ENCODE data around the gene CCDC93. TPM values are rescaled to one million over a fixed set of nuclear protein-coding genes. Genes with fewer than 3 reads are reported as not detected.

The CCDC93 gene
- total RNA-seq, 1 donor from 2014 or later = 64.5 TPM

GRCh38 chr2:117976581-117976980 is 37.3 kb downstream of the CCDC93 start:
- no peak for DNase-seq (ENCODE audit: low spot score)
- Mint-ChIP-seq H3K9me3 (ENCODE audit: unreplicated experiment) (no peaks in the 10 kb centered on the region), H3K4me3 (ENCODE audit: unreplicated experiment) (no peak overlapping the region), H3K27ac (ENCODE audit: unreplicated experiment) (peak overlapping the region; percentile 39), H3K36me3 (ENCODE audit: low read depth, unreplicated experiment) (peaks cover 40% of the 10 kb centered on the region), H3K27me3 (ENCODE audit: unreplicated experiment) (peaks cover 2% of the 10 kb centered on the region), H3K4me1 (ENCODE audit: unreplicated experiment) (peaks cover 22% of the 10 kb centered on the region)
- TF ChIP-seq, protein P1, sequence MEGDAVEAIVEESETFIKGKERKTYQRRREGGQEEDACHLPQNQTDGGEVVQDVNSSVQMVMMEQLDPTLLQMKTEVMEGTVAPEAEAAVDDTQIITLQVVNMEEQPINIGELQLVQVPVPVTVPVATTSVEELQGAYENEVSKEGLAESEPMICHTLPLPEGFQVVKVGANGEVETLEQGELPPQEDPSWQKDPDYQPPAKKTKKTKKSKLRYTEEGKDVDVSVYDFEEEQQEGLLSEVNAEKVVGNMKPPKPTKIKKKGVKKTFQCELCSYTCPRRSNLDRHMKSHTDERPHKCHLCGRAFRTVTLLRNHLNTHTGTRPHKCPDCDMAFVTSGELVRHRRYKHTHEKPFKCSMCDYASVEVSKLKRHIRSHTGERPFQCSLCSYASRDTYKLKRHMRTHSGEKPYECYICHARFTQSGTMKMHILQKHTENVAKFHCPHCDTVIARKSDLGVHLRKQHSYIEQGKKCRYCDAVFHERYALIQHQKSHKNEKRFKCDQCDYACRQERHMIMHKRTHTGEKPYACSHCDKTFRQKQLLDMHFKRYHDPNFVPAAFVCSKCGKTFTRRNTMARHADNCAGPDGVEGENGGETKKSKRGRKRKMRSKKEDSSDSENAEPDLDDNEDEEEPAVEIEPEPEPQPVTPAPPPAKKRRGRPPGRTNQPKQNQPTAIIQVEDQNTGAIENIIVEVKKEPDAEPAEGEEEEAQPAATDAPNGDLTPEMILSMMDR (IDR thresholded peaks at IDR 0.05; ENCODE audit: unreplicated experiment) = no peak

GRCh38 chr2:117973498-117974082 is 40.3 kb downstream of the CCDC93 start:
- Mint-ChIP-seq H3K27ac (ENCODE audit: unreplicated experiment) (peak overlapping the region; percentile 11), H3K9me3 (ENCODE audit: unreplicated experiment) (no peaks in the 10 kb centered on the region), H3K36me3 (ENCODE audit: low read depth, unreplicated experiment) (peaks cover 48% of the 10 kb centered on the region), H3K4me3 (ENCODE audit: unreplicated experiment) (no peak overlapping the region), H3K27me3 (ENCODE audit: unreplicated experiment) (peaks cover 2% of the 10 kb centered on the region), H3K4me1 (ENCODE audit: unreplicated experiment) (peaks cover 12% of the 10 kb centered on the region)
- DNase-seq (ENCODE audit: low spot score) = no peak
- TF ChIP-seq, protein P1 (IDR thresholded peaks at IDR 0.05; ENCODE audit: unreplicated experiment) = no peak

DNA sequence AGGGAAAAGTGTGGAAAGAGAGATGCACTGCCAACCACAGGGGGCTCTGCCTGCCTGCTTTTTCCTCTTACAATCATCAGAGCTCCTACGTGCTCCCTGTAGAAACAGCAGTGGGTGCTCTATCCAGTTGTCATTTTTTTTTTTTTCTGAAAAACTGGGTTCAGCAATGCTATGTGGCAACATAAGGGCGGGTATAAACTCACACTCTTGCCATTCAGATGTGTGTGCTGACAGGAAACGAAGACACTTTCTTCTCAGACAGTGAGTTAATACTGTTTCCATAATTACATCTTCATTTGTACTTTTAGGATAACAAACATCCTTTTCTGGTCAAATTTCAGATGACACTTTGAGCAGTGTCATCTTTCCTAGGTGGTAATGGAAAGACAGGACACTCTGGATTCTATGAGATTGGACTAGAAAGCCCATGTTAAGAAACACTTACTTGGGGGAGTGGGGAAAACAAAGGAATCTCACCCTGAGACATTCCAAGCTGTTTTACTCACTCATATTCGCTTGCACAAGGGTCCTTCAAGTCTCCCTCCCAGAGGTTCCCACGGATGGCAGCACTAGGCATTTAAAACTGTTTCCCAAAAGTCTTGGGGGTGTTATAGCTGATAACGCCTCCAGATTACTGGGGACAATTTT is 41.3 kb downstream of the CCDC93 start:
- TF ChIP-seq, protein P1 (IDR thresholded peaks at IDR 0.05; ENCODE audit: unreplicated experiment) = no peak
- Mint-ChIP-seq H3K4me1 (ENCODE audit: unreplicated experiment) (peaks cover 21% of the 10 kb centered on the region), H3K27me3 (ENCODE audit: unreplicated experiment) (peaks cover 2% of the 10 kb centered on the region), H3K27ac (ENCODE audit: unreplicated experiment) (peak overlapping the region; percentile 25), H3K9me3 (ENCODE audit: unreplicated experiment) (no peaks in the 10 kb centered on the region), H3K4me3 (ENCODE audit: unreplicated experiment) (peak overlapping the region; percentile 70), H3K36me3 (ENCODE audit: low read depth, unreplicated experiment) (peaks cover 45% of the 10 kb centered on the region)
- no peak for DNase-seq (ENCODE audit: low spot score)

GRCh38 chr2:117968722-117969121 is 45.1 kb downstream of the CCDC93 start:
- TF ChIP-seq, protein P1 (IDR thresholded peaks at IDR 0.05; ENCODE audit: unreplicated experiment) = no peak
- no peaks in the 10 kb centered on the region for H3K27me3 Mint-ChIP-seq (ENCODE audit: unreplicated experiment)
- no peaks in the 10 kb centered on the region for H3K9me3 Mint-ChIP-seq (ENCODE audit: unreplicated experiment)
- no peak for DNase-seq (ENCODE audit: low spot score)
- peaks cover 40% of the 10 kb centered on the region for H3K36me3 Mint-ChIP-seq (ENCODE audit: low read depth, unreplicated experiment)
- peaks cover 45% of the 10 kb centered on the region for H3K4me1 Mint-ChIP-seq (ENCODE audit: unreplicated experiment)
- no peak overlapping the region for H3K4me3 Mint-ChIP-seq (ENCODE audit: unreplicated experiment)
- no peak overlapping the region for H3K27ac Mint-ChIP-seq (ENCODE audit: unreplicated experiment)
